ENCODE data around the gene MOB3A.

The MOB3A gene

DNA sequence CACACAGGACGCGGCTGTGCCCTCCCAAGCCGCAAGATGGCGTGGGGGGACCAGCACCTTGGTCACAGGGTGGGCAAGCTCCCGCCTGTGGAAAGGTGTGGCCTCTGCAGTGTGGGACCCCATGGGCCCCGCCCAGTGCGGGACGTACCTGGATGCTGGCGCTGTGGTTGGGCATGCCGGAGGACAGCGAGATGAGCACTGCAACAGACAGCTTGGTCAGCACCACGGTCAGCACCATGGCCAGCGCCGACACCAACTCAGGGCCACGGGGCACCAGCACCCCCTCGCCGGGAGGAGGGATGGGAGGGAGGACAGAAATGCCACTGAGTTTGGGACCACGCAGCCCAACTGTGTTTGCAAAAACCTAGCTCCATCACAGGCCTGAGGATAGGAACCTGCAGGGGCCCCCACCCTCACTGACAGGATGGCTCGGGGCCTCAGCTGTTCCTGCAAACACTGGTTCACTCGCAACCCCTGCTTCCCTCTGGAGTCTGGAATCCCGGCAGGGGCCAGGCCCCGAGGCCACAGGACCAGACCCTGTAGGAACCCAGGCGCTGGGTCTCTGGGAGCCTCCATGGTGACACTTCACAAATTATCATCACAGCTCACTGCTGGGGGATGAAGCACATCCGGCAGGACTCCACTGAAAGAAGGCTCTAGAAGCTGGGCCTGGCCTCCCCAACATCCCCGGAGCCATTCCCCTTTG, 27.7 kb upstream of the MOB3A start:
- DNase-seq = no peak

DNA sequence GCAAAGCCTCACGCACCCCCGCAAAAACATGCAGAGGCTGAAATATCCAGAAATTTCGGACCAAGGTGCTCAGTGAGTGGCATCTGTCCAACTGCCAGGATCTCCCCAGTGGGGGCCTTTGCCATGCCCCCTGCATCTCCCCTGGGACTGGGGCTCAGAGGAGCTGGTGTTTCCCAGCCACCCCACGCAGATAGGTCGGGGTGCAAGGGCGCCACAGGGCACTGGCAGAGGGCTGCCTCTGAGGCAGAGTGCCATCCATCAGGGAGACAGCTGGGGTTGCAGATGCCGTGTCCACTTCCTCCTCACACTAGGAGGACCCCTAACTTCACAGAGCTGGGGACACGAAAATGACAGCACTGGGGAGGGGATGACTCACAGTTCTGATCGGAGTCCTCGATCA, 26.9 kb upstream of the MOB3A start:
- DNase-seq = no peak

DNA sequence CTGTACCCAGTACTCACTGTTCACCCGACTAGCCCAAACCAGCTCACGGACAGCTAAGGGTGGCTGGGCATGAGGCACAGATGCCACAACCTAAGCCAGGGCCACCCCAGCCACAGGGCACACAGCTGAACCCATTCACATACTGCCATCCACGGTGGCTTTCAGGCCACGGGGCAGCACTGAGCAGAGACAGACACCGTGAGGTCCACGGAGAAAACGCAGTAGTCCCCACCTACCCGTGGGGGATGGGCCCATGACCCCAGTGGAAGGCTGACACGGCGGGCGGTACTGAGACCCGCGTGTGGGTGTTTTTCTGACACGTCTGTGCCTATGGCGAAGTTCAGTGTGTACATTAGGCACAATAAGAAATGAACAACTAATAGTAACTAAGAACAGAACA, 26.1 kb upstream of the MOB3A start:
- no peak for DNase-seq

DNA sequence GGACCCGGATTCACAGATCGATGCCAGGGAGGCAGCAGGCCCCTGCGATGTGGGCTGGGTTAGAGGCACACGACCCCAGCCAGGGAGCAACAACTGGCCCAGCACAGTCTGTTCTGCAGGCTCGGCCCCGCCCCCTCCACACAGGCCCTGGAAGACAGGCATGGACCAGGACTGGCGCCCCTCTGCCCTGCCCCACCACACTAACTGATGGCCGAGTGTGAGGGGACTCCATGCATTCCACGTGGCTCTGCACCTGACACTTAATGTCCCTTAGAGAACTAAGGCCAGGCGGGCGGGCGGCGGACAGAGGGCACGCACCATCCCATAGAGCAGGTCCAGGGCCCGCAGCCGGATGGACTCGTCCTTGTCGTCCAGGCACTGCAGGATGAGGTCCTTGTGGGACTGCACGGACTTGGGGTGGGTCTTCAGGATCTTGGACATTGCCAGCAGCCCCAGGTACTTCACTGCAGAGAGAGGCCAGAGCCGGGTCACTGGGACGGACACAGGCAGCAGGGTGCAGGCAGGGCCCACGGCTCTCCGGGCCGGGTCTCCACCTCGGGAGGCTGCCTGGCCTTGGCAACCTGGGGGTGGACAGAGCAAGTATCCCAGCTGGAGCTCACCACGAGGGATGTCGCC, 25.4 kb upstream of the MOB3A start:
- no peak for DNase-seq

DNA sequence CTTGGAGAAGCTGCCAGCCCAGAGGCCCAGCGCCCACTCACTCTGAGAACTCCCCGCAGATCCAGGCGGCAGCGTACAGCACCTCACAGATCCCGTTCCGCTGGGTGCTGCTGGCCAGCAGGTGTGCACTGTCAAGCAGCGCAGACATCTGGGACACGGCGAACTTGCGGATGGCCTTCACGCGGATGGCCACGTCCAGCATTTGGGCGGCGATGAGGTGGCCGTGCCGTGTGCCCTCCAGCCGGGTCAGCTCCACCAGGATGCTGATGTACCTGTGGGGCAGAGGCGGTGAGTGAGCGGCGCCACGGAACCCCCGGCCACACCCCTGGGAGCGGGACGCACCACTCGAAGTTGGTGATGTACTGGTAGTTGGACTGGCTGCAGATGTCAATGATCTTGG, 24.7 kb upstream of the MOB3A start:
- no peak for DNase-seq

DNA sequence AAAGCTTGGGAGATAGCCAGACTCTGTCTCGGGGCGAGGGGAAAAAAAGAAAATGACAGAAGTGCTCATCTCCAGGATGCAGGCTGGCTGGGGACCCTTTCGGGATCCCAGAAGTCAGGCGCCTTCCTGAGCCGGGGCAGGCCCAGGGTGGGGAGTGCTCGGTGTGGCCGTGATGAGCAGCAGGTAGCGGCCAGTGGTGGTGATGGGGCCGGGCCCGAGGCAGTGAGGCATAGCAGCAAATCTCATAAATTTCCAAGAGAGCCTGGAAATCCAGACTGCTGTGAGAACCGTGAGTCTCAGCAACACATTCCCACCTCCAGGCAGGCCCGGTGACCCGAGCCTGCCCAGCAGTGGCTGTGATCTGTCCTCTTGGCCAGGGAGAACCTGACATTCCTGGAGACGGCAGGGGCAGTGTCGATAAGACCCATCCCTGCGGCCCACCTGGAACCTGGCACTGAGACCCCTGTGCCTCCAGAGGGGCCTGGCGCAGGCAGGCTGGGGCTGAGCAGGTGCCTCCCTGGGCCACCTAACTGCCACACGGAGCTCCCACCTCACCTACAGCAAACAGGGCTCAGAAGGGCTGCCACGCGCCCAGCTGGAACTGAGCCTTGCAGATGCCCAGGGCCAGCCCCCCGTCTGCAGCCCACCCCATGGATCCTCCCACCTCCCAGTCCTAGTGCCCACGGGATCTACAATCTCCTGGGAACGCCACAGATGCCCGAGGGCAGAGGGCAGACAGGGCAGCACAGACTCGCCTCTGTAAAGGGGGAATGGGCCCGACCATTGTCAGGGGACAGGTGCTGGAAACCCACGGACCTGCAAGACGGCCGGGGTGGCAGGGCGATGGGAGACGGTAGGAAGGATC, 24.0 kb upstream of the MOB3A start:
- no peak for DNase-seq

DNA sequence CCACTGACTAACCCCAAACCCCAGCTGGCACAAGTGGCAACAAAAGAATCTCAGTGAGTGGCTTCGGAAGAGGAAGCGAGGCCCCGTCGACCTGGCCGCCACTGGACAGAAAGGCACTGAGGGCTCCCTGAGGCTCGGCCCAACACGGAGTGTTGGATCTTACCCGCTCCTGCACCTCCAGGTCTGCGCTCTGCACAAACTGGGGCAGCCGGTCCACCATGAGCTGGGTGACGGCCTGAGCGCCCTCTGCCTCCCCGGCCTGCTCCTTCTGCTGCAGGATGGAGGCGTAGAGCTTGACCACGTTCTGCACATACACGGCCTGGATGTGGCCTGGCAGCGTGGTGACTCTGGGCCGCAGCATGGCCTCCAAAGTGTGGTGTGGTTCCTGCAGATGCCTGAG, 22.3 kb upstream of the MOB3A start:
- DNase-seq = no peak

DNA sequence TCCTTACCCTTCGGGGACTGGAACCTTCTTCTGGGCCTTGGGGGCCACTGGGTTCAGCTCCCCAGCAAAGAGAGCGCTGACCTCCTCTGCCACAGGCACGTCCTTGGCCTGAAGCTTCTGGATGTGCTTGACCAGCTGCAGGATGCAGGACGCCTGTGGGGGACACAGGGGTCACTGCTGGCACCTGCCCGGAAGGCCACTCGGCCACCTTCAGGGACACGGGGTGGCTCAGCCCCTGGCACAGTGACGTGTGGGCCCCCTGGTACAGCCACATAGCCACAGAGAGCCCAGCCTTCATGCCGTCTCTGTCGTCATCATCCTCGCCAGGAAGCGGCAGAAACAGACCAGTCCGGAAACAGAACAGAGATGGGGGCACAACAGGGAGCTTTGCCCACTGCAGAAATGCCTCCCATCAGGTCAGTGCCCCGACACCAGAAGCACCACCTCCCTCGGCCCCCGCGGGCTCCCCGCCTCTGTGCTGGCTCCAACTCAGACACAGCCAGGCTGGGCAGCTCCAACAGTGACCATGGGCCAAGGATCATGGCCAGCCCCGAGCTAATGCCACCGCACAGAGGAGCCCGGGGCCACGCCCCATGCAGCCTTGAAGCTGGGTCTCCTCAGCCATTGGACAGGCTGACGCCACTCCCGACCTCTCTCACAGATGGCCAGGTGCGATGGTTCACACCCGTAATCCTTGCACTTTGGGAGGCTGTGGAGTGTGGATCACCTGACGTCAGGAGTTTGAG, 21.3 kb upstream of the MOB3A start:
- no peak for DNase-seq

DNA sequence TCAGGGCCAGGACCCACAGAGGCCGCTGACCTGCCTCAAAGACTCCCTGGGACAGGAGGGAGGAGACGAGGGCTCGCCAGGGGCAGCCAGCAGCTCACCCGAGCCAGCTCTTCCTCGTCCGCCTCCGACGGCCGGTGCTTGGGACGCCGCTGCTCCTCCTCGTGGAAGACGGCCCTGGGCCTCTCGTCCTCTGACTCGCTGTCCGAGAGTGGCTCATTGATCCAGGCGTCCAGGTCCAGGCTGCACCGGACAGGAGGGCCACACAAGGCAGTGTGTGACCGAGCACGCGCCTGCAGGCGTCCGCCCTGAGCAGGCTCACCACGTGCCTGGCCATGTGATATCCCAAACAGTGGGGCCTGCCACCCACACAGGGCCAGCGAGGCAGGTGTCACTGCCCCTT, 20.4 kb upstream of the MOB3A start:
- no peak for DNase-seq

DNA sequence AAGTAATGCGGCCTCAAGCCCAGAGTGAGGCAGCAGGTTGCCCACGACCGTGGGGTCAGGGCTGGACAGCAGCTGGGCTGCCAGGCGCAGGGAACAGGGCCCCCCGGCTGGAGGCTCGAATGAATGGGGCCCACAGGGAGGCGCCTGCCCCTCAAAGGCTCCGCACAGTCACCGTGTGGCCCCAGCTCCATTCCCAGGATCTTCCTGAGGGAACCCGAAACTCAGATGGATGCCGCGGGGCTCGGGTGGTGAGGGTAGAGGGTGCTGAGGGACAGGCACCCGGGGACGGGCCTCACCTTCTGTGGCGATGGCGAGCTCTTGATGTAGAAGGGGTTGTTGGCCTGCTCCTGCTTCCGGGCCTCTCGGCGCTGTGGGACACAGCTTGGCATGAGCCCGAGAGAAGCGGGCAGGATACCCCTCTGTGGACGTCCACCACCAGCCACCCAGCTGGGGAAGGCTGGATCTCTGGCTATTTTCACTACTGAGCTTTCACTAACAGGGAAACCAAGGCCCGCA, 19.8 kb upstream of the MOB3A start:
- no peak for DNase-seq

DNA sequence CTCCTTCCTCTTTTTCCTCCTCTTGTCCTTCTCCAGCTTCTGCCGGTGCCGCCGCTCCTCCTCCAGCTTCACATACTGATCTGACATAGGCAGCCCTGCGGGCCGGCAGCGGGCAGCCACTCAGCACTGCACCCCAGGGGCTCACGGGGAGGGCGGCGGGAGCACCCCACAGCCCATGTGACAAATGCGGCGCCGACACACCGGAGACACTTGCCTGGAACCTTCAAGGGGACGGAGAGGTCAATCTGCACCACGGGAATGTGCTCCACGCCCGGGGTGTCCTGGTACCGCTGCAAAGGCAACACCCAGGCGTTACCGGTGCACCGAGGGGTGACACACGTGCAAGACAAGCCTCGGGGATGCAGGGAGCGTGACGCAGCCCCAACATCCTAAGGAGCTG, 19.2 kb upstream of the MOB3A start:
- no peak for DNase-seq

DNA sequence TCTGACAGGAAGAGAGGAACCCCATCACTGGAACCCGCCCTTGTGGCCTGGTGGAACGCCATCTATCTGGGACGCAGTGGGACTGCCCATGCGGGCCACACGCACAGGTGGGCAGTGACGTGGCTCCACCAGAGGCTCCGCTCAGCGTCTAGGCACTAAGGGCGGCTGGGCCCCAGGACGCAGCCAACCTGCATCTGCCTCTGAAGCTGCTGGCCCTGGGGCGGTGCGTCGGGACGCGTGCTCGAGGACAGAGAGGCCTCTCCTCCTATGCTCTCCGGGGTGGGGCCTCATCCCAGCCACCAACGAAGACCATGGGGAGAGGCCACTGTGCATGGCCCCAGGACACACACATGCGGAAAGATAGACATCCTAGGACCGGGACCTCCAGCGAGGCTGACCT, 18.7 kb upstream of the MOB3A start:
- no peak for DNase-seq

DNA sequence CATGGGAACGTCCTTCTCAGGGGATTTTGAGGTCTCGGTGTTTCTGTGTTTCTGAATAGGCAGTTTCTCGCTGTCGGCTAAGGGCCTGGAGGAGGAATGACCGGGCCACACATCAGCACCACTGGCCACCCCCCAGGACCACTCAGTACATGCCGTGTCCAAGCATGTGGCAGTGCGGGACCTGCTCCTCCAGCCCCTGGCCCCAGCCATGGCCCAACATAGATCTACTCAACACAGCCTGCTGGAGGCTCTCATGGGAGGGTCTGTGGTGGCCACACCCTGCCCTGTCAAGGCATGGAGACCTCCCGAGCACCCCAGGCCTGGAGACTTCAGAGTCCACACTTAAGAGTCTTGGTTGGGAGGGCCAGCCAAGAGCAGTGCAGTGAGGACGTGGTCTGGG, 18.1 kb upstream of the MOB3A start:
- no peak for DNase-seq

DNA sequence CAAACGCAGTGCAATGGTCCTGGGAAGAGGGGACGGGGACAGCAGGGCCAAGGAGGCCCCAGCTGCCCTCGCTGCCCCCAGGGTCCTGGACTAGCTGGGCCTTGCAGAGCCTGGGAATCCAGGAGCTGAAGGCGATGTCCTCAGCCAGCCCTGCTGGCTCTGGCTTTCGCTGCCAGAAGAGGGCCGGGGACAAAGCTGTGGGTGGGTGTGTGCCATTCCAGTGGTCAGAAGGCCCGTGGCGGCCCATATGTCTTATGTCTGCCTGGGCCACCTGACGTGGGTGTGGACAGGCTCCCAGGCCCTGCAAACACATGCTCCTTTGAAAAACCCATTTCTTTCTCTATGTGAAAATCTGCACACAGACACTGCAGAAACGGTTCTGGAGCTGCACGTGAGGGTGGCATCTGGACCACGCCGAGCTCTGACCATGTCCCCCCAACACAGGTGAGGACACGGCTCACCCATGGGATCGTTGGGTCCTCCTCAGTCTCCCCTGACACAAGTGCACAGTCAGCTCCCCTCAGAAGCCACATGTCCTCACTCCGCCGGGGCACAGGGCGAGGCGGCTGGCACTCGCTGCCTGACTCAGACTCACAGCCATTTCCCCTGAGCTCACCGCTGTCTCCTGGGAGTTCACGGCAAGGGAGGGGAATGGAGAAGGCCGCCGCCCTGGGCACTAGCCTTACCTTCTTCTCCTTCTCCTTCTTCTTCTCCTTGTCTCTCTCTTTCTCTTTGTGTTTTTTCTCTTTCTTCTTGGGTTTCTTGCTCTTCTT, 17.5 kb upstream of the MOB3A start:
- DNase-seq = no peak

DNA sequence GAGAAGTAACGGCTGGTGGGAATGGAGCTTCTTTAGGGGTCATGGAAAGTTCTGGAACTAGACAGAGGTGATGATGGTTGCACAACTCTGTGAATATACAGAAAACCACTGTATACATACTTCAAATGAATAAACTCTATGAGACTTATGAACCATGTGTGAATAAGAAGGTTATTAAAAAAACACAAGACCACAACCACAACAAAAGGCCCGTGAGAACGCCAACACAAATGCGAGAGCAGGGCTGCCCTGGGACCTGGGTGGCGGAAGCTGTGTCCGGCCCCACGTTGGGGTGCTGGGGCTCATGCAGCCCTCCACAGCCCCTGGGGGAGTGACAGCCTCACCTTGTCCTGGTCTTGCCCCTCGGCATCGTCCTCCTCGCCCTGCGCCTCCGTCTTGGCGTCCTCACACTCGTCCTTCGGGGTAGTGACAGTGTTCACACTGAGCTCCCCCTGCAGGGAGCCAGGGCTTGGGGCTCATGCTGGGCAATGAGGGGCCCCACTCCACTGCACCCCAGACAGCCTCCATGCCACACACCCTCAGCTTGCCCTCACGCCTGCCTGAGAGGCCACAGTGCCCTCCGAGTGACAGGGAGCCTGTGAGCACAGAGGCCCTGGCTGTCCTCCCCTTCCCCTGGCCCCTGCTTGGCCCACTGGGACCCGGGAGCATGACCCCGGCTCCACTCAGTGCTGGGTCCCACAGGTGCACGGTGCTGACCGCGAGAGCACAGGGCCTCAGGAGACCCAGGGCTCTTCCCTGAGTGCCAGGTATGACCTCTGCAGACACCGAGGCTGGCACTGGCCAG, 16.6 kb upstream of the MOB3A start:
- no peak for DNase-seq

DNA sequence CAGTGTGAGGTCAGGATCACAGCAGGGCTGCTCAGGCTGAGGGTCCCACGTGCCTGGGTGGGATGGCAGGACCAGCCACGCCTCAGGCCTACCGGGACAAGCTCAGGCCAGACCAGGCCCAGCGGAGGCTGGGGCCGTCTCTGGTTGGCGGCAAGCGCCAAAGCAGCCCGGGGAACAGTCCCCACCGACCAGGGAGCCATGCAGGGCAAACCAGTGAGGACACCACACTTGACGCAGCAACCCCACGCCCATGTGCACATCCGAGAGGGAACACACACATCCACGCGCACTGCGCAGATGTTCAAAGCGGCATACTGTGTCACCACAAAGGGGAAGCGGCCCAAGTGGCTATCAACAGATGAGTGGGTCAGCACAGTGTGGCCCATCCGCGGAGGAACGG, 15.8 kb upstream of the MOB3A start:
- DNase-seq = no peak

DNA sequence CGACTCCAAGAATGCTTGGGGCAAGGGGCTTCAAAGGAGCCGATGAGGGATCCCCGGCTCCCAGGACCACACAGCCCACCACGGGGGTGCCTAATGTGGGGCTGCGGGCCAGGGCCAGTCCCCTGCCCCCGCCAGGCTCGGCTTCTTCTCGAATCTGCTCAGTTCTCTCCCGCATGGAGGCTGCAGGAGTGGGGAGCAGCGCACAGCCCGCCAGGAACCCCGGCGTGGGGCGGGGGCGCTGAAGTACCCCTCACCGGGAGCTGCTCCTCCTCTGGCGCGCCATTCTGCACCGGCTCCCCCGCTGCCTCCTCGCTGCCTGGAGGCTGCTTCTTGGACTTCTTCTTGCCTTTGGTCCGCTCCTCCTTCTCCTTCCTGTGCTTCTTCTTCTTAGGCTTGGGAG, 15.3 kb upstream of the MOB3A start:
- DNase-seq = no peak

DNA sequence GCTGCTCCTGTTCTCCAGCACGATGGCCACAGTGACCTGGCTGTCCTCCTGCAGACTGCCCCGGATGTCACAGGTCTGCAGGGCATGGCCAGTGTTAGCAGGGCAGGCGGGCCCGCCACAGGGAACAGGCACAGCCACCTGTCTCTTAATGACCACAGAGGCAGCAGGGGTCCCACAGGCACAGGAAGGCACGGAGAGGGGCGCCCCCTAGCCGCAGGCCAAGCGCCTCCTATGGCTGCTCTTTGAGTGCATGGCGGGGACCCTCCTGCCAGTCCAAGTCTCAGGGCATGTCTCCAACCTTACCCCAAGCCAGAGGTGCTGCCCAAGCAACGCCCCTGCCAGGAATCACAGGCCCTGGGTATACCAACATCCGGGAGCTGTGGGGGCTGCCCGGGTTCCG, 14.7 kb upstream of the MOB3A start:
- DNase-seq = no peak

DNA sequence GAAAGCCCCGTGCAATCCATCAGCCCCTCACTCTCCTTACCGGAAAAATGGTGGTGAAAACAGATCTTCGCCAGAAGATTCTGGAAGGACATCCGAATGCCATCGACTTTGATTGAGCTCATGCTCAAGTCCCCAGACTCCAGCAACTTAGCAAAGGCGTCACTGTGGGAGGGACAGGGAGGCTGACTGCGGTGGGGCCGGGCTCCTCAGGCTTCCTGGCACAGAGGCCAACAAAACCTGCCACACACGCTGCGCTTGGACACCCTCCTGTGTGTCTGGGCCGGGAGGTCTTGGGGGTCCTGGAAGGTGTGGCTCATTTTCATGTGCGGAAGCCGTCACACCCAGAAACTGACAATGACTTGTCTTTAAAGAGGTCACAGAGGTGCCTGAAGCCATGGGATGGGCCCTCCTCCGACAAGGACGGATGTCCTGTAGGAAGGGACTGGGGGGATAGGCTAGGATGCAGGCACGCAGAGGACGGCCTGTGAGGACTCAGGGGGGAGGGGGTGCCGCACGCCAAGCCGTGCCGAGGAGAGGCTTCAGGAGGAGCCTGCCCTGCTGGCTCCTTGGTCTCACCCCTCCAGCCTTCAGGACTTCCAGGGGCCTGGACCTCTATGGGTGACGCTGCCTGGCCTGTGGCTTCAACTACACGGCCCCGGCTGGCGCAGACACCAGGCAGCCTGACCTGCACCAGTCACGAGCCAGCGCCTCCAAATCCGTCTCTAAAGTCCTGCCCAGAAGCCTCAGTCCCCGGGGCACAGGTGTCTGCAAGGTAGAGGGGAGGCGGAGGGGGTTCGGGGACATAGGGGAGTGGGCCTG, 13.1 kb upstream of the MOB3A start:
- no peak for DNase-seq

DNA sequence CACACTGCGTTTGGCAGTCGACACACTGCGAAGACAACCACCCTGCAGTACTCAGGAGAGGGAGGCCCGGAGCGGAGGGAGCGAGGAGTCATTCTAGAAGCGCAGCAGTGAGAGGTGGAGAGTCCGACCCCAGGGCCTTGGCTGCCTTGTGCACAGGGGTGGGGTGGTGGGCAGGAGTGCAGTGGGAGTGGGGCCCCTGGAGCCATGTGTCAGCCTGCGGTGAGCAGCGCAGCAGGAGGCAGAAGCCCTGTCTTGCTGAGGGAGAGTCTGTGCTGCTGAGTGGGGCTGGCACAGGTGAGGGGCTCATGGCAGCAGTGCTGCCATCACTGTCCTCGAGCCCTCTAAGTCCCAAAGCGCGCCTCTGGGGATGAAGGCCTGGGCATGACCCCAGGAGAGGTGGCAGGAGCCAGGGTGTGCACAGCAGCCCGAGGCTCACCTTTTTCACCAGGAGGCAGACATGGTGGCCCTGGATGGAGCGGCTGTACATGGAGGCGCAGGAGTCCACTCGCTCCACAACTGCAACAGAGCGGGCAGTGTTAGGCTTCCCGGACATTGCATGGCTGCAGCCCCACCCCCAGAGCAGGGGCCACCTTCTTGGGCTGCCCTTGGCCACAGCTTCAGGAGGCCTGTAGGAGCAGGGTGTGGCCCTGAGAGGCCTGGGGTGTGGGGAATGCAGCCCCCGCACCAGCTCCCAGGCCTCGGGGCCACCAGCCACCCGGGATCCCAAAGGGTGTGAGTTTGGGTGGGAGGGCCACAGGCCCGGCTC, 12.3 kb upstream of the MOB3A start:
- DNase-seq = no peak

Data from stimulated activated CD4-positive, alpha-beta T cell treated with anti-CD3 and anti-CD28 coated beads, Interleukin-4, amount 100 ng/mL, for 4 hours (primary cell).